GM12872 (cell line): ENCODE measurements around the gene SPTBN1.

Source experiments
- TF ChIP-seq, protein P1 (sequence below): IDR thresholded peaks from 3 replicates; pipeline ENCODE4 v1.5.1; 2011; ENCODE audit warnings: low read depth, mild to moderate bottlenecking, low read length, moderate library complexity; ENCODE audit not compliant: insufficient read depth

Gene SPTBN1

GRCh38 chr2:54464341-54464740 is 8.2 kb downstream of the SPTBN1 start:
- TF ChIP-seq, protein P1, sequence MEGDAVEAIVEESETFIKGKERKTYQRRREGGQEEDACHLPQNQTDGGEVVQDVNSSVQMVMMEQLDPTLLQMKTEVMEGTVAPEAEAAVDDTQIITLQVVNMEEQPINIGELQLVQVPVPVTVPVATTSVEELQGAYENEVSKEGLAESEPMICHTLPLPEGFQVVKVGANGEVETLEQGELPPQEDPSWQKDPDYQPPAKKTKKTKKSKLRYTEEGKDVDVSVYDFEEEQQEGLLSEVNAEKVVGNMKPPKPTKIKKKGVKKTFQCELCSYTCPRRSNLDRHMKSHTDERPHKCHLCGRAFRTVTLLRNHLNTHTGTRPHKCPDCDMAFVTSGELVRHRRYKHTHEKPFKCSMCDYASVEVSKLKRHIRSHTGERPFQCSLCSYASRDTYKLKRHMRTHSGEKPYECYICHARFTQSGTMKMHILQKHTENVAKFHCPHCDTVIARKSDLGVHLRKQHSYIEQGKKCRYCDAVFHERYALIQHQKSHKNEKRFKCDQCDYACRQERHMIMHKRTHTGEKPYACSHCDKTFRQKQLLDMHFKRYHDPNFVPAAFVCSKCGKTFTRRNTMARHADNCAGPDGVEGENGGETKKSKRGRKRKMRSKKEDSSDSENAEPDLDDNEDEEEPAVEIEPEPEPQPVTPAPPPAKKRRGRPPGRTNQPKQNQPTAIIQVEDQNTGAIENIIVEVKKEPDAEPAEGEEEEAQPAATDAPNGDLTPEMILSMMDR: no peak

- TF ChIP-seq, protein P1: no peak
Measured at GRCh38 chr2:54465143-54465542, 9.0 kb downstream of the SPTBN1 start.

- TF ChIP-seq, protein P1: no peak
Measured at GRCh38 chr2:54466870-54467269, 10.7 kb downstream of the SPTBN1 start.

- TF ChIP-seq, protein P1: no peak
Measured at GRCh38 chr2:54468673-54469072, 12.5 kb downstream of the SPTBN1 start.

GRCh38 chr2:54469484-54470053 is 13.4 kb downstream of the SPTBN1 start:
- TF ChIP-seq, protein P1: no peak

DNA sequence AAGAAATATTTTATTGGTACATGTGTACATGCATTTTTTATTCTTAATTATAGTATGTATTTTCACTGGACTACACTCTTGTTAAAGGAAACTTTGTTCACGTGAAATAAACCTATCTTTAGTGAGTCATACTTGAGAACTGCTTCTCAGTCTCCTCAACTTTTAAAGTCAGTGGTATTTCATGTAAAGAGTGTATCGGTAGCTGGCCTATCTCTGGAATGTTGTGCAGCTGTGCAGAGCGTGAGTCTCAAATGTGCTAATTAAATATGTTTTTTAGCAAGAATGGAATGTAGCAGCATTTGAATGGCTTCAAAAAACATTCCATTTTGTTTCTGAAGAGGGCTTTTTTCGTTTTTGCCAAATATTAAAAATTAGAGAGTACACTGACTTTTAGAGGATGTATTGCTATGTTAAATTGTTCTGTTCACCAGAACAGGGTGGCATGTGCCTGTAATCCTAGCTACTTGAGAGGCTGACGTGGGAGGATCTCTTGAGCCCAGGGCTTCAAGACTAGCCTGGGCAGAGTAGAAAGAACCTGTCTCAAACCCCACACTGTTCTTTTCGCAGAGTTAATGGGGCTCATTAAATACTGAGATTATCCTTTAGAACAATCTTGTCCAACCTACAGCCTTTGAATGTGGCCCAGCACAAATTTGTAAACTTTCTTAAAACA is 14.3 kb downstream of the SPTBN1 start:
- TF ChIP-seq, protein P1: no peak

GRCh38 chr2:54471221-54471711 is 15.1 kb downstream of the SPTBN1 start:
- TF ChIP-seq, protein P1: no peak
